HG03108 (cell line): ENCODE data around the gene UNC80.

ENCODE experiments used
- ATAC-seq: cut with Tn5 transposase; IDR thresholded peaks from one replicate; pipeline ENCODE4 v1.9.1; 2021; ENCODE audit warnings: moderate library complexity; ENCODE audit not compliant: unreplicated experiment

Gene UNC80

DNA sequence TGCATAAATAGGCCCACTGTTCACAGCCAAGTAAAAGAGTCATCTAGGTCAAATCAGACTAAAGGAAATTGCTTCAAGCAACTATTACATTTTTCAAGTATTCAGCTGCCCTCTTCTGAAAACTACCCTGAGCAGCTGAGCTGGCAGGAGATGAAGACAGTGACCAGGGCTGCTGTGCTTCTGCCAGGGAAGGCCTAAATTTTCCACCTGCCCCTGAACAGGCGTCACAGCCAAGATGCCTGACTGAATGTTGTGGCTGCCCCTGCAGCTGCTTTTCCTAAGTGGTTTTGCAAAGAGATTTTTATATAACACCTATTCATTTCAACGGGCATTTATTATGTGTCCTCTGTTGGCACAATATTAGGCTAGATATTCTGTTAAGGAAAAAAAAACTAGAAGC is 134.1 kb downstream of the UNC80 start:
- no peak for ATAC-seq

- no peak for ATAC-seq
Measured at GRCh38 chr2:209907746-209908145, 136.1 kb downstream of the UNC80 start.

GRCh38 chr2:209908511-209908910 is 136.9 kb downstream of the UNC80 start:
- no peak for ATAC-seq

GRCh38 chr2:209911486-209911885 is 139.9 kb downstream of the UNC80 start:
- ATAC-seq = no peak

GRCh38 chr2:209913786-209914345 is 142.2 kb downstream of the UNC80 start:
- ATAC-seq = no peak

DNA sequence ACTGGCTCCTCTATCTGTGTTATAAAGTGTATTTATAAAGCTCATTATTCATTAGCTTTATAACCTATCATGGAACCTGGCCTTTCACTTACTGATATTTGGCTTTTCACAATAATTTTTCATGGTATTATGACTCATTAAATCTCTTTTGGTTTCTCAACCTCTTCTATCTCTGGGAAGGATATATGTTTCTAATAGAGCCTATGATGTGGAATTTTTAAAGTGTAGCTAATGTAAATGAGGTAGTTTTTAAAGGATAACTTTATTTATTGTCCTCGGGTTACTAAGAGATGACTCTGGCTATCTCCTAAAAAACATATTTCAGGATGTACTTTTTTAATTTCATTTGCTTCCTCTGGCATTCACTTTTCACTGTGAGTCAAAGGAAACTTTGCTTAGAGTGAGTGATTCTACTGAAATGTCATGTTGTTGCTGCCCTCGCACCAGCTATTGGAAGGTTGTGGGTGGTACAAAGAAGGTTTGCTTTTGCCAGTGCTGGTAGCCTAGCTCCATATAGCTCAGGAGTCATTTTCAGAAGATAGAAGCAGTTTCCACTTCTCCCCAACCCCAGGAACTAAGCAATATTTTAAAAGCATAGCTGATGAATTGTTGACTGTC is 145.6 kb downstream of the UNC80 start:
- no peak for ATAC-seq

- ATAC-seq = no peak
Measured at GRCh38 chr2:209918251-209918650, 146.6 kb downstream of the UNC80 start.

- ATAC-seq = no peak
Measured at GRCh38 chr2:209922116-209922515, 150.5 kb downstream of the UNC80 start.

- ATAC-seq = no peak
Measured at GRCh38 chr2:209929369-209929768, 157.7 kb downstream of the UNC80 start.

- ATAC-seq = no peak
Measured at GRCh38 chr2:209933499-209934483, 162.2 kb downstream of the UNC80 start.

- no peak for ATAC-seq
Measured at GRCh38 chr2:209936106-209936666, 164.6 kb downstream of the UNC80 start.

DNA sequence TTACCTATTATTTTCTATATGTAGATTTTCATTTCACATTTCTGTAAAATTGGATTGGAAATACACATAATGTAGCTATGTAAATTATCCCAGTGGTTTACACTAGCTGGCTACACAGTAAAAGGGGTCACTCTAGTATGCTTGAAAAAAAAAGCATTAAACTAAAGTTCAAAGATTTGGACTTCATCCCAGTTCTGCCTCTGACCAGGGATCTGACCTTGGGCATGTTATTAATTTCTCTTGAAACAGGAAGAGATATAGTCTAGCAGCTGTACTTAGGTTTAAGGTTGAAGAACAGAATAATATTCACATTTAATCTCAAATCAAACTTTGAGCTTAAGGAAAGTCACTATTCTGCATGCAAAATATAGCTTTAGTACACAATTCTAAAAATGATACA is 166.3 kb downstream of the UNC80 start:
- no peak for ATAC-seq

DNA sequence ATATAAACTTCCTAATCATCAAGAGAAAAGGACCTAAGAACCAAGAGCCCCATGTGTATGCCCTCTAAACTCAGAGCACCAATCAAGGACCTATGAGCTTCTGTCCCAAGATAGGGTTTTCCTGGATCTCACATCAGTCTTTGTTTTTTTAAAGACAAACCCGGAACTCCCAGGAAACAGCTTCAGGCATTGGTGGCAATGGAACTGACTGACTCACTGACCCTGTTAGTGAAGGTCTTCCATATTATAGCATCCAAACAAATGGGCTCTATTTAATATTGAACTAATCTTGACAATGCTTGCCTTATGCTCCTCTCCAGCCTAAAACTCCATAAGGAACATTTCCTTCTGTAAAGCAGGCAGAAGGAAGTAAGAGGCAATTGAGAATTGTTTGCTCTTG is 167.3 kb downstream of the UNC80 start:
- no peak for ATAC-seq

- ATAC-seq = no peak
Measured at GRCh38 chr2:209940936-209941335, 169.3 kb downstream of the UNC80 start.

- no peak for ATAC-seq
Measured at GRCh38 chr2:209942426-209942825, 170.8 kb downstream of the UNC80 start.

DNA sequence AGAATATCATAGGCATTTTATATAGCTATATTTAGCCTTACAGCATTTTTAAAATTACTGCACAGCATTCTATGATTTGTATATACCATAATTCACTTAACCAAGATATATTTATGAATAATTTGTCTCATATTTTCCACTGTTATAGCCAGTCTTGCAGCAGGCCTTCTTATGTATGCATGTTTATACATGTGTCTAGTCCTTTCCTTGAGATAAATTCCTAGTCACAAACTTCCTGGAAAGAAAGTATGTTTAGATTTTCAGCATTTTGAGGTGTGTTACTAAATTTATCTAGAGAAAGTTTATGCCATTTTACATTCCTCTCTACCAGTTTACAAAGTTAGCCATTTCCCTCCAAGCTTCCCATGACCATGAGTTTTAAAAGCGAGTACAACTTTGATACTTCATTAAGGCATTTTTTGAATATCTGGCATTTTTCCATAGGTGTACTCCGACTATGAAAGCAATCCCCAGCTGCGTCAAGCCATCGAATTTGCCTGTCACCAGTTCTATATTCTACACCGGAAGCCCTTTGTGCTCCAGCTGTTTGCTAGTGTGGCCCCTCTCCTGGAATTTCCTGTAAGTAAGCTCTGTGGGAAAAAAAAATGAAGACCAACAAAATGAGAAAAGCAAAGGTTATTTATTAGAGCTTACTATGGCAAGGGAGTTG is 171.4 kb downstream of the UNC80 start:
- ATAC-seq = no peak

- ATAC-seq = no peak
Measured at GRCh38 chr2:209943776-209944175, 172.1 kb downstream of the UNC80 start.

DNA sequence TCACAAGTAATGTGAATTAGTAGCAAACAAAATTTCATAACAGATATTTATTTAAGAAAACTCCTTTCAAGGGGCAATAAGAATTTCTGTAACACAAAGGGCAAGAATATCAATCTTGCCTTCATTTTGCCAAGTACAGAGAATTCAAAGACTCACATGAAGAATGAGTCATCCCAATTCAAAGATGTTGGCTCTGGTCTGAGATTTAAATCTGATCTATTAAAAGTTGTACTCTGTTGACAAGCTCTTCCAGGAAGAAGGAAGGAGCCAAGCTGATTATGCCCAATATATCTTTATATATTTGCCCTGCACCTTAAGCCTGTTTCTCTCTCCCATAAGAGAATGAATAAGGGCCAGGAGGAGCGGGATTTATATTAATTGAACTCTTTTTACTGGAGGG is 174.9 kb downstream of the UNC80 start:
- ATAC-seq = no peak

- no peak for ATAC-seq
Measured at GRCh38 chr2:209956271-209956670, 184.6 kb downstream of the UNC80 start.

- no peak for ATAC-seq
Measured at GRCh38 chr2:209958016-209958415, 186.4 kb downstream of the UNC80 start.

- ATAC-seq = no peak
Measured at GRCh38 chr2:209960045-209960444, 188.4 kb downstream of the UNC80 start.
